ENCODE results near the gene GGCX. TPM values are rescaled to one million over a fixed set of nuclear protein-coding genes. Genes with fewer than 3 reads are reported as not detected.
A peak's percentile ranks its signal among the peaks of the same experiment; 100 is the strongest.

Gene GGCX
- polyA plus RNA-seq, 1 donor from 2014 or later, result 16.1 TPM

DNA sequence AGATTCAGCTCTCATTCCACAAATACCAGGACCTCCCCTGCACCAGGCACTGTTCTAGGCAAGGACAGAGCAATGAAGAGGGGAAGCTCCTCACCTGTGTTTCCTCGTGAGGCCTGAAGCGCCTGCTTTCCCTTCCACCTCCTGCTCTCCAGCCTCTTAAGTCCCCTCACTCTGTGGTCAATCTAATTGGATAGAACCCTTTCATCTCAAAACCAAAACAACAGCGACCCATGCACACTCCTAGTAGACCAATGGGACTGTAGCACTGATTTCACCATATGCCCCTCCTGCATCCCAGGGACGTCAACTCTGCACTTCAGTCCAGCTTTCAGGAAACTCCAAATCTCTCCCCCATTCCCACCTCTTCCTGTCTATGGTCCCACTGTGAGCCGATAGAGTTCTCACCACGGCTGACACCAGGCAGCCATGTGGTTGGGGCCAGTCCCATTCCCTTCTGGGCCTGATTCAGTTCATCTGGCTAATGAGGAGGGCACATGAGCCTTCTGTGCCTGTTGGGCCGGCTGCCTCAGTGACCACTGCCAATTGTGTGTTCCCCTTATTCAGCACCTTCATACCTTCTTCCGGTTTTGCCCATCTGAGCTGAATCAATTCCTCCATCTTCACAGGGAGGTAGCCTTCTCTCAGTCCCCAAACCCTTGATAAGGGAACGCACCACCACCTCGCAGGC, 55.6 kb downstream of the GGCX start:
- Mint-ChIP-seq H3K4me3 (no peak overlapping the region), H3K27me3 (no peaks in the 10 kb centered on the region), H3K4me1 (peaks cover 0 to 5% (median 0%) of the 10 kb centered on the region in 3 donors), H3K27ac (no peak overlapping the region), H3K36me3 (peaks cover 3% of the 10 kb centered on the region), H3K9me3 (peaks cover 0 to 2% (median 0%) of the 10 kb centered on the region in 3 donors)

DNA sequence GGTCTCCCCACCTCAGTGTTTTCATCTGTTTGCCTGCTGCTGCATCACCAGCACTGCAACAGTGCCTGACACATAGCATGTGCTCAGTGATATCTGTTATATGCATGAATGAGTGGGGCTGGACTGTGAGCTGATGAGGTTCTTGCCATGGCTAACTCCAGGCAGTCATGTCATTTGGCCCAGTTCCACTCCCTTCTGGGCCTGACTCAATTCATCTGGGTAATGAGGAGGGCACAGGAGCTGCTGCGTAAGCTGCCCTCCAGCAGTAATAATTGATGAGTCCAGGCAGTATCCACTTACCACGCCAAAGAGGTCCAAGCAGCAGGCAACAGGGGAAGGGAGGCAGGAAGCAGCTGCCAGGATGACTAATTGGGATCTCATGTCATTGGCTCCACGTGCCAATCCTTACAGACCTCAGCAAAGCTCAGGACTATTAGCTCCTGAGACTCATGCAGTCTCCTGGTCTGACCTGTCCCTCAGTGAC, 56.5 kb downstream of the GGCX start:
- peaks cover 3% of the 10 kb centered on the region for H3K36me3 Mint-ChIP-seq
- H3K4me3 Mint-ChIP-seq, result no peak overlapping the region
- H3K4me1 Mint-ChIP-seq, result peaks cover 4 to 12% (median 8%) of the 10 kb centered on the region in 3 donors
- peaks cover 1% of the 10 kb centered on the region for H3K27me3 Mint-ChIP-seq
- H3K27ac Mint-ChIP-seq, result no peak overlapping the region
- H3K9me3 Mint-ChIP-seq, result peaks cover 0 to 2% (median 0%) of the 10 kb centered on the region in 3 donors

DNA sequence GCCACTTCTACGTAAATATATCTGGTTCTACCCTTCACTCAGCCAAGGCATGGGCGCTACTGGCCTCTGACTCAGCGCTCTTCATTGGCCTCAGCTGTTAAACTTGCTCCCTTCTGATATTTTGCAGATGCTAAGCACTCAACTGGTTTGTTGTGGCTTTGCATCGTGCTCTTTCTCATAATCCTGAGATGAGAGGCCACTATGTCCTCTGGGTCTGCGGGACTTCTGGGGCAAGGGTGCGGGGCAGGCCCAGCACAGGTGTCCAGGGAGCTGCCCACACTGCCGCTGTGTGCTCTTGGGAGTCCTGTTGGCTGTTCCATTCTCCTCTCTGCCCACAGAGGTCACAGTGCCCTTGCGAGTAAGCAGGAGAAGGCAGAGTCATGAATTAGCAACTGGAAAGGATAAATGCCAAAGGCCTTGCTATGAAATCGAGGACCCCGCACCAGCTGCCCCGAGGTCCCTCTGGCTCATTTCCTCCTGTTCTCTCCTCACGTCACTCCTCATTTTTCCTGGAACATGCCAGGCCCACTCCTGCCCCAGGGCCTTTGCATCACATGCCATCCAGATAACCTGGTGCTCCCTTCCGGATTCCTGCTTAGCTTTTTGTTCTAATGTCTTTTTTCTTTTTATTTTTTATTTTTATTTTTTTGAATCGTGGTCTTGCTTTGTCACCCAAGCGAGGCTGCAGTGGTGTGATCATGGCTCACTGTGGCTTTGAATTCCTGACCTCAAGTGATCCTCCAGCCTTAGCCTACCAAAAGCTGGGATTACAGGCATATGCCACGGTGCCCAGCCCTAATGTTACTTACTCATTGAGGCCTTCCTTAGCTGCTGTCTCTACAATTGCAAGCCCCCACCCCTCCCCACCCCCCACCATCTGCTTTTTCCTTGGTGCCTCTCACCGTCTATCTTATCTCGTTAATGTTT, 57.2 kb downstream of the GGCX start:
- Mint-ChIP-seq H3K27ac (no peak overlapping the region), H3K4me1 (peaks cover 4 to 12% (median 8%) of the 10 kb centered on the region in 3 donors), H3K4me3 (no peak overlapping the region), H3K9me3 (peaks cover 0 to 2% (median 0%) of the 10 kb centered on the region in 3 donors), H3K36me3 (peaks cover 2% of the 10 kb centered on the region), H3K27me3 (peaks cover 1% of the 10 kb centered on the region)

GRCh38 chr2:85503168-85503850, 58.0 kb downstream of the GGCX start:
- peaks cover 0 to 2% (median 0%) of the 10 kb centered on the region in 3 donors for H3K9me3 Mint-ChIP-seq
- H3K4me1 Mint-ChIP-seq, result peaks cover 4 to 12% (median 8%) of the 10 kb centered on the region in 3 donors

GRCh38 chr2:85502720-85503119, 58.6 kb downstream of the GGCX start:
- Mint-ChIP-seq H3K4me1 (peaks cover 4 to 12% (median 8%) of the 10 kb centered on the region in 3 donors), H3K27me3 (peaks cover 1% of the 10 kb centered on the region), H3K9me3 (peaks cover 0 to 2% (median 0%) of the 10 kb centered on the region in 3 donors), H3K36me3 (peaks cover 2% of the 10 kb centered on the region), H3K27ac (no peak overlapping the region), H3K4me3 (no peak overlapping the region)

More at GRCh38 chr2:85503168-85503850, 58.0 kb downstream of the GGCX start:
- H3K36me3 Mint-ChIP-seq, result peaks cover 2% of the 10 kb centered on the region
- peaks cover 1% of the 10 kb centered on the region for H3K27me3 Mint-ChIP-seq
- H3K27ac Mint-ChIP-seq, result no peak overlapping the region
- H3K4me3 Mint-ChIP-seq, result no peak overlapping the region

DNA sequence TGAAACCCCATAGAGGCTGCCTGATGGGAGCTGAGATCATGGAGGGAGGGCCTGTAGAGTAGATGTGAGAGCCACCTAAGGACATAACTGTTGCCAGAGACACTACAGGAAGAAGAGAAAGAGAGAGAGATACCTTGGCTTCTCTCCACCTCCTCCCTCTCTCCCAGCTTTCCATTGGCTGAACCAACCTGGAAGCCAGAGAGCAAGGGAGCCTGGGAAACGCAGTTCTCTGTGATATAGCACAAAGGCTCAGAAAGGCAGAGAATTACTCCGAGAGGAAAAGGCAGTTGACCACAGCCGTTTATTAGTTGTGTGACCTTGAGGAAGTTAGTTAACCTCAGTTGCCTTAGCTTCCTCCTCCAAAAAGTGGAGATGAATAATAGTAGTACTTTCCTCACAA, 60.0 kb downstream of the GGCX start:
- Mint-ChIP-seq H3K27ac (peak overlapping the region in 1 of 3 donors; percentile 30), H3K9me3 (peaks cover 0 to 2% (median 0%) of the 10 kb centered on the region in 3 donors), H3K4me3 (no peak overlapping the region)

DNA sequence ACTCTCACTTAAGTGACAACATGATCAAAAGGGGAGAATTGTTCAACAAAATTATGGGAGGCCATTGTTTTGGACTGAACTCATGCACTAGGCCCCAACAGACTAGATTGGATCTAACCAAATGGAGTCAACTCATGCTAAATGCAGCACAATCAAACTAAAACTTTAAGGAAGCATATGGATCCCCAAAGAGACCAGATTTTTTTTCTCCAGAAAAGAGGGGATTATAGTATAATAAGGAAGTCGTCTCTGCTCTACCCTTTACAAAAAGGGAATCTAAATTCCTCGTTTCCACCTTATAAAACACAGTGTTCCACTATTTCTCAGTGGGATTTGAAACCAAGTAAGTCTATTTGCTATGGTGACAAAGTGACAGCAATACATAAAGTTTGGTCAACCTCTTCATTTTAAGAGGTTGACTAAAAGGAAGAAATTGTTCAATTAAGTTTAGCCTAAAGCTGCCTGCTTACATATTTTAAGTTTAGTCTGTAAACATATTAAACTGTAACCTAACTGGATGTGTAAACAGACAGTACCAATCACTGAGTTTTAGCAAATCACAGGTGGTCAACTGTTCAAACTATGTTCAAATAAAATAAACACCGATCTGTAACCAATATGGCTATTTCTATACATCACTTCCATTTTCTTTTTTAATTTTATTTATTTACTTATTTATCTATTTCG, 63.2 kb downstream of the GGCX start:
- Mint-ChIP-seq H3K4me3 (no peak overlapping the region), H3K27me3 (peaks cover 4% of the 10 kb centered on the region), H3K4me1 (peaks cover 4 to 12% (median 10%) of the 10 kb centered on the region in 3 donors), H3K9me3 (peaks cover 0 to 2% (median 0%) of the 10 kb centered on the region in 3 donors), H3K27ac (no peak overlapping the region), H3K36me3 (no peaks in the 10 kb centered on the region)

More for the DNA sequence above, 60.0 kb downstream of the GGCX start:
- Mint-ChIP-seq H3K36me3 (peaks cover under 1% of the 10 kb centered on the region), H3K4me1 (peaks cover 4 to 12% (median 8%) of the 10 kb centered on the region in 3 donors), H3K27me3 (peaks cover 1% of the 10 kb centered on the region)

DNA sequence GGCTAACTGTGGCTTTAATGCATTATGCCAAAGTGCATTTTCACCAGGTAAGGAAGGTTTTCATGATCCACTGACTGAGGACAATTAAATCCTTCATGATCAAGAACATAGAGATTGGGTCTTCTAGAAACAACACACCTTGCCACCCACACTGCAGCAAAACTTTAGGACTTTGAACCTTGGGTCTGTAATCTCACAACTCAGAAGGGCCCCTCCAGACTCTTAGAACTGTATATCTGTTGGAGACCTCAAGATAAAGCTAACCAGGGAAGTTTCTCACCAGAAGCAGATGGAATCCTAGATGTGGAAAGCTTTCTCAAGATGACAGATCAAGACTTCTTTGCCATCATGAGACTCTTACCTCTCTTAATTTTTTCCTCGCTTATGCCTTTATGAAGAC, 64.9 kb downstream of the GGCX start:
- H3K27ac Mint-ChIP-seq, result no peak overlapping the region
- H3K4me1 Mint-ChIP-seq, result peaks cover 4 to 12% (median 10%) of the 10 kb centered on the region in 3 donors
- H3K9me3 Mint-ChIP-seq, result peaks cover 0 to 2% (median 0%) of the 10 kb centered on the region in 3 donors
- no peak overlapping the region for H3K4me3 Mint-ChIP-seq
- H3K36me3 Mint-ChIP-seq, result no peaks in the 10 kb centered on the region
- peaks cover 4% of the 10 kb centered on the region for H3K27me3 Mint-ChIP-seq

Other genes with a start within 250 kb of the GGCX start
- gene TGOLN2, start 233.5 kb downstream of the GGCX start, polyA plus RNA-seq, result 86.7 TPM
- 10.6 TPM for gene RETSAT, start 207.0 kb downstream of the GGCX start, polyA plus RNA-seq
- gene ELMOD3, start 206.7 kb downstream of the GGCX start, polyA plus RNA-seq, result 16.0 TPM
- gene CAPG, start 151.1 kb downstream of the GGCX start, polyA plus RNA-seq, result 542 TPM
- not detected for gene SH2D6, start 142.8 kb downstream of the GGCX start, polyA plus RNA-seq
- gene MAT2A, start 22.3 kb downstream of the GGCX start, polyA plus RNA-seq, result 72.2 TPM
- 240 TPM for gene VAMP8, start 16.1 kb upstream of the GGCX start, polyA plus RNA-seq
- 43.0 TPM for gene VAMP5, start 22.9 kb upstream of the GGCX start, polyA plus RNA-seq
- 206 TPM for gene RNF181, start 34.3 kb upstream of the GGCX start, polyA plus RNA-seq
- 13.4 TPM for gene TMEM150A, start 41.2 kb upstream of the GGCX start, polyA plus RNA-seq
- 18.3 TPM for gene C2orf68, start 50.6 kb upstream of the GGCX start, polyA plus RNA-seq
- gene USP39, start 54.7 kb upstream of the GGCX start, polyA plus RNA-seq, result 61.2 TPM
- not detected for gene SFTPB, start 106.7 kb upstream of the GGCX start, polyA plus RNA-seq
- gene GNLY, start 132.9 kb upstream of the GGCX start, polyA plus RNA-seq, result 64.8 TPM
- gene ATOH8, start 192.5 kb upstream of the GGCX start, polyA plus RNA-seq, result not detected

Measured in IgD-negative memory B cell (primary cell).